CD8-positive, alpha-beta memory T cell (primary cell): ENCODE measurements around the gene CANX. TPM values are rescaled to one million over a fixed set of nuclear protein-coding genes. Genes with fewer than 3 reads are reported as not detected.
"Not testable (repeated sequence)": the region's sequence is repeated elsewhere in the genome, so short reads cannot be mapped to it uniquely, and the experiment has no call there.

Source experiments
- CTCF ChIA-PET: fragments of 350-600 bp; sonication (Branson Sonifier 250); formaldehyde crosslinking; loops from one replicate; lab custom pipeline; 2021; ENCODE audit warnings: antibody characterized with exemption; lab: Charles Lee
- POLR2A ChIA-PET: fragments of 350-600 bp; sonication (Branson Sonifier 250); formaldehyde crosslinking; loops from one replicate; lab custom pipeline; 2021; ENCODE audit warnings: antibody characterized with exemption; lab: Charles Lee
- DNase-seq, 5 donors: peaks; one replicate each; pipeline versions ENCODE4 v3.0.0 to v3.0.0-alpha.2; 2020 to 2022; ENCODE audit warnings: mixed read lengths in 1 of 5
- H3K27ac ChIP-seq: one replicate; pipeline ENCODE4 v1.7.0; 2013; ENCODE audit warnings: low read depth, mild to moderate bottlenecking, low read length, moderate library complexity
- H3K27me3 ChIP-seq: 2 replicates; pipeline ENCODE4 v1.7.0; 2013; ENCODE audit warnings: low read length, mild to moderate bottlenecking; ENCODE audit not compliant: insufficient read depth, poor library complexity, severe bottlenecking
- H3K36me3 ChIP-seq: 2 replicates; pipeline ENCODE4 v1.7.0; 2013; ENCODE audit warnings: mild to moderate bottlenecking, low read length, moderate library complexity; ENCODE audit not compliant: insufficient read depth
- H3K4me1 ChIP-seq: 2 replicates; pipeline ENCODE4 v1.7.0; 2013; ENCODE audit warnings: mild to moderate bottlenecking, low read length, moderate library complexity; ENCODE audit not compliant: insufficient read depth
- H3K4me3 ChIP-seq: 2 replicates; pipeline ENCODE4 v1.7.0; 2013; ENCODE audit warnings: mild to moderate bottlenecking, low read length
- H3K9me3 ChIP-seq: 2 replicates; pipeline ENCODE4 v1.7.0; 2013; ENCODE audit warnings: mild to moderate bottlenecking, low read length
- H3K27ac Mint-ChIP-seq, 8 donors: one replicate each; pipeline ENCODE4 v1.8.0; 2020 to 2021; ENCODE audit warnings: mixed read lengths in 8 of 8, mild to moderate bottlenecking in 6 of 8, inconsistent platforms in 3 of 8, moderate library complexity in 3 of 8
- H3K27me3 Mint-ChIP-seq, 2 donors: one replicate each; pipeline ENCODE4 v1.8.0; 2020 to 2021; ENCODE audit warnings: mixed read lengths in 2 of 2, mild to moderate bottlenecking in 1 of 2, moderate library complexity in 1 of 2
- H3K36me3 Mint-ChIP-seq, 3 donors: one replicate each; pipeline ENCODE4 v1.8.0; 2020 to 2021; ENCODE audit warnings: mixed read lengths in 3 of 3, inconsistent platforms in 1 of 3, mild to moderate bottlenecking in 1 of 3
- H3K4me1 Mint-ChIP-seq, 3 donors: one replicate each; pipeline ENCODE4 v1.8.0; 2020 to 2021; ENCODE audit warnings: mixed read lengths in 3 of 3, inconsistent platforms in 1 of 3, mild to moderate bottlenecking in 1 of 3
- H3K4me3 Mint-ChIP-seq, 7 donors: one replicate each; pipeline ENCODE4 v1.8.0; 2020 to 2021; ENCODE audit warnings: mixed read lengths in 7 of 7, mild to moderate bottlenecking in 6 of 7, moderate library complexity in 4 of 7, inconsistent platforms in 2 of 7
- H3K9me3 Mint-ChIP-seq, 5 donors: one replicate each; pipeline ENCODE4 v1.8.0; 2020 to 2022; ENCODE audit warnings: mixed read lengths in 5 of 5, mild to moderate bottlenecking in 3 of 5, moderate library complexity in 2 of 5, inconsistent platforms in 1 of 5
- polyA plus RNA-seq: library from polyadenylated mRNA; unstranded; fragments of 300-500 nt; fragmentation: Illumina TruSeq; gene quantifications from one replicate; pipeline ENCODE4 v1.2.3, GENCODE V29; 2021
- total RNA-seq, 2 experiments: library from RNA; stranded (reverse); gene quantifications; one replicate each; pipeline ENCODE4 v1.2.3, GENCODE V29; 2021

CANX gene, protein sequence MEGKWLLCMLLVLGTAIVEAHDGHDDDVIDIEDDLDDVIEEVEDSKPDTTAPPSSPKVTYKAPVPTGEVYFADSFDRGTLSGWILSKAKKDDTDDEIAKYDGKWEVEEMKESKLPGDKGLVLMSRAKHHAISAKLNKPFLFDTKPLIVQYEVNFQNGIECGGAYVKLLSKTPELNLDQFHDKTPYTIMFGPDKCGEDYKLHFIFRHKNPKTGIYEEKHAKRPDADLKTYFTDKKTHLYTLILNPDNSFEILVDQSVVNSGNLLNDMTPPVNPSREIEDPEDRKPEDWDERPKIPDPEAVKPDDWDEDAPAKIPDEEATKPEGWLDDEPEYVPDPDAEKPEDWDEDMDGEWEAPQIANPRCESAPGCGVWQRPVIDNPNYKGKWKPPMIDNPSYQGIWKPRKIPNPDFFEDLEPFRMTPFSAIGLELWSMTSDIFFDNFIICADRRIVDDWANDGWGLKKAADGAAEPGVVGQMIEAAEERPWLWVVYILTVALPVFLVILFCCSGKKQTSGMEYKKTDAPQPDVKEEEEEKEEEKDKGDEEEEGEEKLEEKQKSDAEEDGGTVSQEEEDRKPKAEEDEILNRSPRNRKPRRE
- total RNA-seq (100 to 1,000 TPM; 694 to 710 TPM), polyA plus RNA-seq (283 TPM)

DNA sequence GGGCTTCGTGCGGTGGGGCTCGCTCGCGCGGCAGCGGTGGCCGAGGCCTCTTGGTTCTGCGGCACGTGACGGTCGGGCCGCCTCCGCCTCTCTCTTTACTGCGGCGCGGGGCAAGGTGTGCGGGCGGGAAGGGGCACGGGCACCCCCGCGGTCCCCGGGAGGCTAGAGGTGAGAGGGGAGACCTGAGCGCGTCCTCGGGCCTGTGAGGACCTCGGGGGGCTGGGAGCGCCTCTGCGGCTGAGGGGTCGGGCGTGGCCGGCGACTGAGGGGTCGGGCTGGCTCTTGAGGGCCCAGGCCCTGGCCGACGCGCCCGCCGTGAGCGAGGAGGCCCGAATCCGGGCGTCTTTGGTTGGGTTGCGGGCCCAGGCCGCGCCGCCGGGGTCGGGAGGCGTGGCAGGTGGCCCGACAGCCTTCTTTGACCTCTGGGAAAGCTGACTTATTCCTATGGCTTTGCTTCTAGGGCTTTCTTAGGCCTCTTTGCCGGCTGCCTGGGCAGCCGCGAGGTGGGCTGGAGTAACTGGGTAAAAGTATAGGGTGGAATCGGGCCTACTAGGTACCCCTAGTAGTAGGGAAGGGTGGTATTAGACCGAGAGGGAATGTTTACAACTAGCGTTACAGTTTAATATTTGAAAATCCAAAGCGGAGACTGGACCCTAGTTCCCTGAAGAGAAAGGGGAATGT lies at the start of gene CANX:
Gene CANX (plus strand): TSS at position 33 of the 681 bp plus-strand sequence. CDS start 6,715 bp downstream, outside the sequence.
- H3K4me1 Mint-ChIP-seq = peaks cover 42 to 63% (median 61%) of the 10 kb centered on the region in 3 donors

DNA sequence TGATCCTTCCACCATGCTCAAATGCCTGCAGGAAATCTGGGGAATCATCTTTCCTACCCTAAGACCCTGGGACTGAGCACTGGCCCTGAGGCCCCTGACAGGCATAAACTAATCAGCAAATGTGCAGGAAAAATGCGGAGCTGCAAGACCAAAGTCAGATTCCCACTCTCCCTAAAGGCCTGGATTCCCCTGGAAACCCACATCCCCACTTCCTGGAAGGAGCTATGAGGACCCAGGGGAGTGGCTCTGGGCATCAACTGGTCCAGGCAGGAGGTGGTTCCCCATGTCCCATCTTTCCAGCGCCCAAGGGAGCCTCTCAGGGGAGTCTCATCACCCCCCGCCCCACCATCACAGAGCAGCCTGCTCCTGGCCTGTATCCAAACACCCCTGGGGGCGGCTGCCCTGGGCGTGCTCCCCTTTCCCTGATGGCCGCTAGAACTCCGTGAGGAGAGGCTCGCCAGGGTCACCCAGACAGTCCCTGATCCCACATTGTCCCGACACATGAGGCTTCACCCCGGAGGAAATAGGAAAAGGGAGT lies 49.5 kb upstream of the CANX start:
- H3K4me3 Mint-ChIP-seq, H3K27me3 ChIP-seq, DNase-seq, CTCF ChIA-PET, H3K4me1 Mint-ChIP-seq, H3K4me1 ChIP-seq, H3K9me3 Mint-ChIP-seq, H3K9me3 ChIP-seq, H3K36me3 Mint-ChIP-seq, H3K4me3 ChIP-seq, H3K27ac ChIP-seq, H3K27me3 Mint-ChIP-seq, H3K36me3 ChIP-seq, H3K27ac Mint-ChIP-seq: not testable (repeated sequence)
- POLR2A ChIA-PET = interaction anchor here (0.6 kb wide), 1 partner anchor 166 kb away, joined by 9 read pairs; no protein-coding TSS in a partner anchor

More for the DNA sequence above, at the start of gene CANX:
- Histone ChIP-seq H3K27ac (peak within 1 kb of the TSS; percentile 97), H3K4me3 (peak within 1 kb of the TSS; percentile 90), H3K9me3 (no peaks in the 10 kb centered on the region), H3K36me3 (no peaks in the 10 kb centered on the region), H3K27me3 (no peaks in the 10 kb centered on the region), H3K4me1 (peaks cover 41% of the 10 kb centered on the region)
- no peak for DNase-seq
- Mint-ChIP-seq H3K9me3 (no peaks in the 10 kb centered on the region), H3K36me3 (peaks cover 0 to 32% (median 6%) of the 10 kb centered on the region in 3 donors), H3K27ac (peak within 1 kb of the TSS; percentile 98 to 100 (median 99)), H3K4me3 (peak within 1 kb of the TSS; percentile 95 to 99 (median 96)), H3K27me3 (no peaks in the 10 kb centered on the region)
- ChIA-PET CTCF (interaction anchor here (1.7 kb wide), 1 partner anchor 20 kb away, joined by 4 read pairs; no protein-coding TSS in a partner anchor), POLR2A (interaction anchor here (1.2 to 6.7 kb wide), 7 partner anchors 20 to 148 kb away, joined by 3 to 35 read pairs (median 9); partner anchors contain the start of genes HNRNPH1, MAML1 and RUFY1)

DNA sequence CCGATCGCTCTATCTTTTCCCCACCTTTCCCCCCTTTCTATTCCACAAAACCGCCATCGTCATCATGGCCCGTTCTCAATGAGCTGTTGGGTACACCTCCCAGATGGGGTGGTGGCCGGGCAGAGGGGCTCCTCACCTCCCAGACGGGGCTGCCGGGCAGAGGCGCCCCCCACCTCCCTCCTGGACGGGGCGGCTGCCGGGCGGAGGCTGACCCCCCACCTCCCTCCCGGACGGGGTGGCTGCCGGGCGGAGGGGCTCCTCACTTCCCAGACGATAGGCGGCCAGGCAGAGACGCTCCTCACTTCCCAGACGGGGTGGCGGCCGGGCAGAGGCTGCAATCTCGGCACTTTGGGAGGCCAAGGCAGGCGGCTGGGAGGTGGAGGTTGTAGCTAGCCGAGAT lies 48.5 kb upstream of the CANX start:
- H3K4me3 Mint-ChIP-seq, H3K4me1 Mint-ChIP-seq, H3K9me3 ChIP-seq, H3K27me3 ChIP-seq, H3K4me3 ChIP-seq, H3K27ac ChIP-seq, POLR2A ChIA-PET, H3K9me3 Mint-ChIP-seq, DNase-seq, H3K36me3 ChIP-seq, H3K27me3 Mint-ChIP-seq, H3K4me1 ChIP-seq, H3K27ac Mint-ChIP-seq, CTCF ChIA-PET, H3K36me3 Mint-ChIP-seq: not testable (repeated sequence)

DNA sequence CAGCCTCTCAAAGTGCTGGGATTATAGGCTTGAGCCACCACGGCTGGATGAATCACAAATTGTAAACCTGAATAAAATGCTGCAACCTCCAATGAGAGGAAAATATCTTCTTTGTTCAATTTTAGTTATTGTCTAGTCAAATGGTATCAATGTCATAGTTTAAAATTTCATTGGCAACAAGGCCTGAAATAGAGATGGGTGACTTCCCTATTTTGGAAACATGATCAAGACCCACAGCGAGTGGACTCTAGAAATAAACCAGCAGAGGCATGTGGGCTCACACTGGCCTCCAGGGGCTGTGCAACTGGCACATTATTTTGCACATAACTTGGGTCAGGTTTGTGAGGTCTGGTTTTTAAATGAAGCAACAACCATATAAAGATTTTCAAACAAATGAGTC lies 45.6 kb upstream of the CANX start:
- H3K9me3 ChIP-seq, H3K36me3 ChIP-seq, H3K27me3 ChIP-seq, H3K4me1 ChIP-seq, H3K27ac ChIP-seq, H3K4me1 Mint-ChIP-seq, H3K36me3 Mint-ChIP-seq, DNase-seq, POLR2A ChIA-PET, H3K9me3 Mint-ChIP-seq, H3K27me3 Mint-ChIP-seq, CTCF ChIA-PET, H3K4me3 Mint-ChIP-seq, H3K4me3 ChIP-seq, H3K27ac Mint-ChIP-seq: not testable (repeated sequence)

DNA sequence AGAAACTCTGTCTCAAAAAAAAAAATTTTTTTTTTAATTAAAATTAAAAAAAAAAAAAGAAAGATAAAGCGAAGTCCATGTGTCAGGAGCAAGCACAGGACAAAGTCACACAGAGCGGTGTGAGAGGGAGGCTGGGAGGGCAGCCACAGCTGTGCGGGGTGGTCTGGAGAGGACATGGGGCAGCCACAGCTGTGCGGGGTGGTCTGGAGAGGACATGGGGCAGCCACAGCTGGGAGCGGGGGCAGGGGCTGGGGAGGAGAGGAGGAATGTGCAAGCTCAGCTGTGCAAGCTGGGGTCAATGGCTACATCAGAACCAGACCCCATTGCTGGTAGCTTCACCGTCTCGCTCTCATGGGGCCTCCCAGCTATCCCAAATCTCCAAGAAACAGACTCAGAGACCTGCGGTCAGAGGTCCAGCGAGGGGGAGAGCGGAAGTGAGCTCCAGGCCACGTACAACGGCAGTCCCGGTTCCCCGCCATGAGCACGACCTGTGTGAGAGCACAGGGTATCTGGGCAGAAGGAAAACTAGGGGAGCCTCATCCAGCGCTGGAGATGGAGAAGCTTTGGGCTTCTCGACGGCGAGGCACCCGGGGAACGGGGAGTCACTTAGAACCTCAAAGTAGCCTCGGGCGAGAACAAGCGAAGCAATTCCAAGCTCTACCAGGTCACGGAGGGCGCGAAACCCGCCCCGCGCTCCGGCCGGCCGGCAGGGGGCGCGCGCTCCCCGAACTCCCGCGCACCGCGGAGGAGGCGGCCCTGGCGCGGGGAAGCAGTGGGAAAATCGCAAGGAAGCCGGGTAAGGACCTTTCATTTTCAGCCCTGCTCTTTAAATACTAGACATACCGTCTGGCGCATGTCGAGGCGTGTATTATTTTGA lies 41.2 kb upstream of the CANX start:
- CTCF ChIA-PET, H3K4me1 Mint-ChIP-seq, H3K27ac ChIP-seq, H3K27ac Mint-ChIP-seq, H3K9me3 ChIP-seq, H3K9me3 Mint-ChIP-seq, H3K4me3 ChIP-seq, H3K4me1 ChIP-seq, H3K27me3 ChIP-seq, H3K36me3 Mint-ChIP-seq, H3K36me3 ChIP-seq, POLR2A ChIA-PET, H3K27me3 Mint-ChIP-seq: not testable (repeated sequence)
- peak in 2 of 5 donors; percentile 23 to 48 for DNase-seq
- peak overlapping the region in 3 of 7 donors; percentile 60 to 80 (median 70) for H3K4me3 Mint-ChIP-seq

DNA sequence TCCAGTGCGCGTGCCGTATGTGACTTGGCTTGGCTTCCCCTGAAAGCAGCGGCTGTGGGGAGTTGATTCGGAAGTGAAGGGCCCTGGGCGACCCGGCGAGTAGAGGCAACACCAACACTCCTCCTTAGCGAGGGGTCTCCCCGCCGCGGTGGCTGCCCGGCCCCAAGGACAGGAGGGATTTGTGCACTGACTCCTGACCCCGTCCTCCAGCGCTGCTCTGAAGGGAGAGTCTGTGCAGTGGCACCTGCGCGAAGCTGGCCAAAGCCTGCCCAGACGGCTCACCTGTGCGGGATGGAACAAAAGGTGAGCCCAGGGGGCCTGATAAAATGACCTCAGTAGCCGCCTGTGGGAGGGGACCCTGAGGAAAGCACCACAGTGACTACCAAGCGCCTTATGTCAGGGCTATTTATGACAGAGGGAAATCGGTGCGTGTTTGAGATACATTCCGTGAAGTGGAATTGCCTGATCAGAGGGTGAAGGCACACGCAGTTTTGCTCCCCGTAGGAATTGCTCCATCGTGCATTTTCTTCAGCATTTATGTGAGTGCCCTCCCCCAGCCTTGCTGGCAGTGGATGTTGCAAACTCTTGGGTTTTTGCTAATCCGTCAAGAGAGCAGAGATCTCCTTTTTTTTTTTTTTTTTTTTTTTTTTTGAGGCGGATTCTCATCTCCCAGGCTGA lies 40.4 kb upstream of the CANX start:
- DNase-seq = peak in 1 of 5 donors; percentile 20
- H3K9me3 Mint-ChIP-seq, POLR2A ChIA-PET, H3K36me3 ChIP-seq, H3K36me3 Mint-ChIP-seq, H3K4me1 Mint-ChIP-seq, H3K9me3 ChIP-seq, H3K4me1 ChIP-seq, H3K4me3 ChIP-seq, H3K27me3 Mint-ChIP-seq, H3K27me3 ChIP-seq: not testable (repeated sequence)
- peak overlapping the region; percentile 9 to 80 (median 73) for H3K4me3 Mint-ChIP-seq
- CTCF ChIA-PET = interaction anchor here (1.5 kb wide), 1 partner anchor 10 kb away, joined by 4 read pairs; no protein-coding TSS in a partner anchor
- H3K27ac ChIP-seq = peak overlapping the region; percentile 9
- H3K27ac Mint-ChIP-seq = peak overlapping the region in 2 of 8 donors; percentile 17 to 58

DNA sequence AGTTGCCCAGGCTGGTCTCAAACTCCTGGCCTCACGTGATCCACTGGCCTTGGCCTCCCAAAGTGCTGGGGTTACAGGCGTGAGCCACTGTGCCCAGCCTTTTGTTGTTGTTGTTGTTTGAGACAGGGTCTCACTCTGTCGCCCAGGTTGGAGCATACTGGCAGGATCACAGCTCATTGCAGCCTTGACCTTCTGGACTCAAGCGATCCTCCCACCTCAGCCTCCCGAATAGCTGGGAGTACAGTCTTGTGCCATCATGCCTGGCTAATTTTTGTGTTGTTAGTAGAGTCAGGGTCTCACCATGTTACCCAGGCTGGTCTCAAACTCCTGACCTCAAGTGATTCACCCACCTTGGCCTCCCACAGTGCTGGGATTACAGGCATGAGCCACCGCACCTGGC lies 37.1 kb upstream of the CANX start:
- H3K27ac ChIP-seq, H3K27me3 ChIP-seq, H3K4me1 ChIP-seq, H3K27ac Mint-ChIP-seq, H3K4me3 ChIP-seq, H3K4me3 Mint-ChIP-seq, CTCF ChIA-PET, H3K4me1 Mint-ChIP-seq, H3K36me3 ChIP-seq, H3K27me3 Mint-ChIP-seq, H3K9me3 Mint-ChIP-seq, DNase-seq, H3K36me3 Mint-ChIP-seq, H3K9me3 ChIP-seq: not testable (repeated sequence)
- POLR2A ChIA-PET = interaction anchor here (0.7 kb wide), 1 partner anchor 15 kb away, joined by 3 read pairs; no protein-coding TSS in a partner anchor
